K562 (cell line): ENCODE data around the gene MBNL2. TPM values are rescaled to one million over a fixed set of nuclear protein-coding genes. Genes with fewer than 3 reads are reported as not detected.

ENCODE experiments used
- ATAC-seq: fragments of 200-7000 bp; cut with Tn5 transposase; 3 replicates; pipeline ENCODE4 v1.9.1; 2020; ENCODE audit warnings: moderate library complexity
- BruUV-seq: library from RNA; stranded (reverse); fragments of 400-500 nt; replicated peaks from 2 replicates; lab custom pipeline; 2021; lab: Mats Ljungman, UMichigan
- CTCF ChIA-PET: fragments of 300-600 bp; formaldehyde crosslinking; extraction: SDS; loops from one replicate; lab custom pipeline; 2021; ENCODE audit warnings: low intra/inter-chr PET ratio; lab: Yijun Ruan, JAX
- POLR2A ChIA-PET: fragments of 300-600, 350-650 bp; sonication (Branson Sonifier 250); formaldehyde crosslinking; extraction: SDS; loops from one replicate; lab custom pipeline; 2021; ENCODE audit warnings: antibody characterized with exemption, inconsistent platforms; lab: Yijun Ruan, JAX
- DNase-seq, 4 experiments: peaks; one replicate each; pipeline versions ENCODE4 v3.0.0 to v3.0.0-alpha.2; 2011 to 2018; ENCODE audit warnings: low spot score in 3 of 4, mixed read lengths in 3 of 4; ENCODE audit errors: extremely low read depth in 1 of 4
- FAIRE-seq: peaks from 2 replicates; lab custom pipeline; 2011; peaks lifted over from hg19 to GRCh38; lab: Jason Lieb, UNC
- H2AFZ ChIP-seq: 2 replicates; pipeline ENCODE4 v1.6.0; 2011; ENCODE audit warnings: low read depth, low read length, control low read depth, inconsistent platforms
- H3K27ac ChIP-seq: fragments of 200-600 bp; 3 replicates; pipeline ENCODE4 v1.8.0; 2011; ENCODE audit warnings: low read depth, mild to moderate bottlenecking, control low read depth, inconsistent platforms, low read length, moderate library complexity, mixed read lengths; ENCODE audit errors: extremely low read depth
- H3K27me3 ChIP-seq, 2 experiments: fragments of 300-600 bp in 1 of 2; 2 replicates in 1 of 2; 3 replicates in 1 of 2; pipeline versions ENCODE4 v1.6.0 to v1.8.0; 2011; ENCODE audit warnings: inconsistent platforms in 2 of 2, low read length in 2 of 2, mild to moderate bottlenecking in 1 of 2, mixed read lengths in 1 of 2, moderate library complexity in 1 of 2; ENCODE audit not compliant: control insufficient read depth in 2 of 2, insufficient read depth in 2 of 2
- H3K36me3 ChIP-seq: fragments of 300-600 bp; 3 replicates; pipeline ENCODE4 v1.8.0; 2011; ENCODE audit warnings: mild to moderate bottlenecking, low read length, inconsistent platforms; ENCODE audit not compliant: control insufficient read depth, insufficient read depth
- H3K4me1 ChIP-seq, 2 experiments: fragments of 200-600 bp in 1 of 2; replicated peaks in 1 of 2; 2 replicates in 1 of 2; 3 replicates in 1 of 2; pipeline versions ENCODE4 v1.5.1 to v1.8.0; 2011; ENCODE audit warnings: inconsistent platforms in 2 of 2, low read length in 2 of 2, mild to moderate bottlenecking in 1 of 2, mixed read lengths in 1 of 2, moderate library complexity in 1 of 2; ENCODE audit not compliant: control insufficient read depth in 2 of 2, insufficient read depth in 2 of 2
- H3K4me2 ChIP-seq: 2 replicates; pipeline ENCODE4 v1.6.1; 2011; ENCODE audit warnings: low read length, control low read depth, inconsistent platforms, mixed read lengths; ENCODE audit not compliant: insufficient read depth
- H3K4me3 ChIP-seq: fragments of 200-600 bp; sonication (generic), shearing (Covaris generic); 2 replicates; pipeline ENCODE4 v1.5.1; 2016; ENCODE audit warnings: control low read depth, inconsistent platforms
- H3K79me2 ChIP-seq: fragments of 200-600 bp; 3 replicates; pipeline ENCODE4 v1.8.0; 2011; ENCODE audit warnings: low read length, inconsistent platforms; ENCODE audit not compliant: control insufficient read depth, insufficient read depth
- H3K9ac ChIP-seq, 2 experiments: 2 replicates each; pipeline versions ENCODE4 v1.6.0 to v1.6.1; 2011; ENCODE audit warnings: low read depth in 2 of 2, low read length in 2 of 2, control low read depth in 1 of 2, inconsistent platforms in 1 of 2, mild to moderate bottlenecking in 1 of 2, mixed read lengths in 1 of 2; ENCODE audit not compliant: insufficient read depth in 1 of 2
- H3K9me1 ChIP-seq: one replicate; pipeline ENCODE4 v1.6.0; 2011; ENCODE audit warnings: inconsistent platforms, mild to moderate bottlenecking, low read length, moderate library complexity; ENCODE audit not compliant: control insufficient read depth, insufficient read depth
- H3K9me3 ChIP-seq: replicated peaks from 2 replicates; pipeline ENCODE4 v1.5.1; 2011; ENCODE audit warnings: low read depth, low read length, inconsistent platforms; ENCODE audit not compliant: control insufficient read depth, insufficient read depth
- H4K20me1 ChIP-seq: replicated peaks from 2 replicates; pipeline ENCODE4 v1.6.1; 2011; ENCODE audit warnings: low read length, inconsistent platforms, mixed read lengths; ENCODE audit not compliant: control insufficient read depth, insufficient read depth
- ATF1 ChIP-seq, 2 experiments: fragments of 450-650 bp in 1 of 2; IDR thresholded peaks; 2 replicates each; pipeline ENCODE4 v1.6.1; 2016; ENCODE audit warnings: missing compliant biosample characterization in 1 of 2, missing genetic modification characterization in 1 of 2
- CBX5 ChIP-seq: IDR thresholded peaks from 2 replicates; pipeline ENCODE4 v1.6.1; 2014; ENCODE audit warnings: low read depth, borderline replicate concordance
- CREBBP ChIP-seq: IDR thresholded peaks from one replicate; pipeline ENCODE4 v1.6.1; 2012; ENCODE audit warnings: low read depth, mild to moderate bottlenecking, control low read depth, inconsistent platforms, low read length
- FOS ChIP-seq: IDR thresholded peaks from 3 replicates; pipeline ENCODE4 v1.6.1; 2011; ENCODE audit not compliant: insufficient read length; ENCODE audit errors: extremely low read depth
- FOXA3 ChIP-seq, 2 experiments: fragments of 450-650 bp in 1 of 2; sonication (generic) in 1 of 2; formaldehyde crosslinking; IDR thresholded peaks in 1 of 2; conservative IDR thresholded peaks in 1 of 2; 2 replicates each; pipeline versions ENCODE4 v1.4.0 to v1.8.0; 2020 to 2022; ENCODE audit warnings: mild to moderate bottlenecking in 2 of 2, missing genetic modification reagents in 1 of 2
- HEY1 ChIP-seq: fragments of 250-450 bp; sonication (Bioruptor Pico); IDR thresholded peaks from 2 replicates; pipeline ENCODE4 v1.5.0; 2020; ENCODE audit warnings: mild to moderate bottlenecking, moderate library complexity, borderline replicate concordance
- NR3C1 ChIP-seq: sonication (generic); formaldehyde crosslinking; IDR thresholded peaks from 2 replicates; pipeline ENCODE4 v1.8.1; 2022; ENCODE audit warnings: missing genetic modification reagents
- PHB2 ChIP-seq: fragments of 450-650 bp; IDR thresholded peaks from 2 replicates; pipeline ENCODE4 v1.6.1; 2017; ENCODE audit warnings: low read depth
- PTBP1 ChIP-seq: fragments of 200-400 bp; formaldehyde crosslinking; IDR thresholded peaks from 2 replicates; pipeline ENCODE4 v1.6.1; 2017; ENCODE audit warnings: low read depth, low read length
- RBFOX2 ChIP-seq: fragments of 200-400 bp; formaldehyde crosslinking; IDR thresholded peaks from 2 replicates; pipeline ENCODE4 v1.6.1; 2017; ENCODE audit warnings: low read depth, mild to moderate bottlenecking, low read length, moderate library complexity
- SMAD4 ChIP-seq: fragments of 250-450 bp; sonication (Bioruptor Pico); conservative IDR thresholded peaks from 2 replicates; pipeline ENCODE4 v1.8.0; 2021; ENCODE audit warnings: inconsistent platforms, mild to moderate bottlenecking, moderate library complexity
- TAF15 ChIP-seq: fragments of 200-400 bp; formaldehyde crosslinking; IDR thresholded peaks from 2 replicates; pipeline ENCODE4 v1.6.1; 2017; ENCODE audit warnings: mild to moderate bottlenecking, low read depth, low read length, moderate library complexity
- YY1 ChIP-seq, 3 experiments: IDR thresholded peaks; 2 replicates each; pipeline ENCODE4 v1.6.1; 2011; ENCODE audit warnings: low read length in 2 of 3, mild to moderate bottlenecking in 2 of 3, moderate library complexity in 2 of 3, borderline replicate concordance in 1 of 3, control low read depth in 1 of 3, low read depth in 1 of 3; ENCODE audit not compliant: insufficient read depth in 3 of 3, insufficient replicate concordance in 2 of 3, control insufficient read depth in 1 of 3, insufficient read length in 1 of 3; ENCODE audit errors: extremely low read depth in 1 of 3
- ZNF165 ChIP-seq: fragments of 250-450 bp; sonication (Bioruptor Pico); IDR thresholded peaks from 2 replicates; pipeline ENCODE4 v1.4.0; 2020; ENCODE audit warnings: borderline replicate concordance
- ZNF696 ChIP-seq: fragments of 250-450 bp; sonication (Bioruptor Pico); conservative IDR thresholded peaks from 2 replicates; pipeline ENCODE4 v1.4.0; 2020; ENCODE audit warnings: mild to moderate bottlenecking, moderate library complexity
- WGBS: fragments of 100-300 bp; shearing (Covaris generic); methylation state at CpG from one replicate; pipeline ENCODE4 v1.1.6; 2016; ENCODE audit warnings: low coverage, mixed read lengths; ENCODE audit not compliant: insufficient coverage; ENCODE audit errors: missing lambda C conversion rate; 5-methylcytosine and 5-hydroxymethylcytosine counted together
- in situ Hi-C: fragments of 300-500 bp; cut with MboI; formaldehyde crosslinking; loops from 4 replicates; pipeline ENCODE4 v1.15.0; 2018; ENCODE audit warnings: inconsistent platforms, mixed read lengths
- intact Hi-C: fragments of 100-400 bp; cut with micrococcal nuclease; formaldehyde crosslinking; loops from 2 replicates; pipeline ENCODE4 v1.14.2; 2022
- polyA plus RNA-seq, 8 experiments: library from polyadenylated mRNA; depleted of rRNA in 4 of 8; stranded (reverse) in 5 of 8; unstranded in 3 of 8; fragments of >200 nt; fragmentation: Nextera tagmentation in 2 of 8; fragmentation: Illumina TruSeq in 1 of 8; extraction: Ambion mirVana in 2 of 8; extraction: Trizol in 1 of 8; gene quantifications; 2 replicates each; pipeline versions ENCODE4 v1.2.1 to v1.2.3, GENCODE V29; 2011 to 2014; ENCODE audit warnings: inconsistent platforms in 1 of 8, missing spikeins in 1 of 8
- total RNA-seq, 7 experiments: library from RNA; depleted of rRNA in 6 of 7; stranded (reverse); fragments of >200 nt in 6 of 7; fragmentation: Illumina TruSeq in 2 of 7; extraction: Trizol in 2 of 7; gene quantifications; 2 replicates each; pipeline versions ENCODE4 v1.2.1 to v1.2.3, GENCODE V29; 2011 to 2021; ENCODE audit warnings: low replicate concordance in 1 of 7
- TF ChIP-seq, protein P1 (sequence below): fragments of 450-650 bp; formaldehyde crosslinking; IDR thresholded peaks from 2 replicates; pipeline ENCODE4 v1.4.0; 2020; ENCODE audit warnings: mild to moderate bottlenecking, moderate library complexity
- TF ChIP-seq, protein P2 (sequence below), 2 experiments: fragments of 450-650 bp; conservative IDR thresholded peaks; 2 replicates each; pipeline ENCODE4 v1.6.1; 2017; ENCODE audit warnings: mild to moderate bottlenecking in 2 of 2, moderate library complexity in 2 of 2

Gene MBNL2
- total and polyA plus RNA-seq, 9 of the 15 experiments (the other 6 are each of a cell fraction or from before 2014, with no cell fraction given), result 7.0 to 24.8 (median 13.8) TPM

DNA sequence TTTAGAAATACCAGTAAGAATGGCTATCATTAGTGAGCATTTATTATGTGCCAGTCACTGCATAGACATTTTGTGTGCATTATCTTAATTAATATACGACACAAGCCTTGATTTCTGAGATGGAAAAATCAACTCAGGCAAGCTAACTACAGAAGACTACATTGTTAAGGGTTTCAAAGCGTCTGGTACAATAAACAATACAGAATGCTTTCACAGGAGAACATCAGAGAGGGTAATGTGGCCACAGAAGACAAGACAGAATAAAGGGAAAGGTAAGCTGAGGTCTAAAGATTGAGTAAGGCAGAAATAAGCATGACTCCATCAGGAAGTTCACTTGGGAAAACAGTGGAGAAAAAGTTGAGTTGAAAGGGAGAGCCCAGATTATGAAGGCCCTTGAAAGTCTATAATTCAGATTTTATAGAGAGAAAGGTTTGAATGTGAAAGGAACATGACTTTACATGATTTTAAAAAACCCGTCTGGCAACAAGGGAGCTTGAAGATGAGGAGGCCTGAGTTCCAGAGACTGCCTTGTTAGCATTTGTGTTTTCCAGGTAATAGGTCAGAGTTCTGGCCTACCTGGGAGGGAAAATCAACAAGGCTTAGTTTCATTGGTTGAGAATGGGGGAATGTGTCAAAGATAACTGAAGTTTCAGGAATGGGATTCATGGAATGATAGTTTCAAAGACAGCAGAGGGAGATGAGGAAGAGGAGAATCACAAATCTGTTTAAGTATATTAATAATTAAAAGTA, 1.8 kb upstream of the MBNL2 start:
- no peaks in the 10 kb centered on the region for H4K20me1 ChIP-seq
- no peak overlapping the region for H3K4me2 ChIP-seq
- peaks cover 36% of the 10 kb centered on the region for H3K79me2 ChIP-seq
- TF ChIP-seq NR3C1 (CRISPR knock-in tag), result no peak
- no peak for TF ChIP-seq FOS
- TF ChIP-seq RBFOX2, result no peak
- TF ChIP-seq ATF1 (CRISPR knock-in tag; IDR thresholded peaks at IDR 0.05), result no peak
- TF ChIP-seq ATF1 (tag; IDR thresholded peaks at IDR 0.05), result no peak
- no peak for TF ChIP-seq TAF15
- TF ChIP-seq, protein P1, sequence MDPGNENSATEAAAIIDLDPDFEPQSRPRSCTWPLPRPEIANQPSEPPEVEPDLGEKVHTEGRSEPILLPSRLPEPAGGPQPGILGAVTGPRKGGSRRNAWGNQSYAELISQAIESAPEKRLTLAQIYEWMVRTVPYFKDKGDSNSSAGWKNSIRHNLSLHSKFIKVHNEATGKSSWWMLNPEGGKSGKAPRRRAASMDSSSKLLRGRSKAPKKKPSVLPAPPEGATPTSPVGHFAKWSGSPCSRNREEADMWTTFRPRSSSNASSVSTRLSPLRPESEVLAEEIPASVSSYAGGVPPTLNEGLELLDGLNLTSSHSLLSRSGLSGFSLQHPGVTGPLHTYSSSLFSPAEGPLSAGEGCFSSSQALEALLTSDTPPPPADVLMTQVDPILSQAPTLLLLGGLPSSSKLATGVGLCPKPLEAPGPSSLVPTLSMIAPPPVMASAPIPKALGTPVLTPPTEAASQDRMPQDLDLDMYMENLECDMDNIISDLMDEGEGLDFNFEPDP (CRISPR knock-in tag), result no peak
- no peak for TF ChIP-seq SMAD4 (CRISPR knock-in tag)
- no peak for TF ChIP-seq CREBBP
- no peak for TF ChIP-seq ZNF165
- no peak for TF ChIP-seq FOXA3 (CRISPR knock-in tag; conservative IDR thresholded peaks at IDR 0.05 in 1 of 2, IDR thresholded peaks at IDR 0.05 in 1 of 2)
- no peak for TF ChIP-seq PTBP1
- no peak for TF ChIP-seq CBX5
- no peak for TF ChIP-seq PHB2
- no peak for TF ChIP-seq ZNF696 (CRISPR knock-in tag)
- no peak for TF ChIP-seq YY1 (IDR thresholded peaks at IDR 0.05; ENCODE audit: borderline replicate concordance in 1 of 3, control insufficient read depth in 1 of 3, extremely low read depth in 1 of 3, insufficient read depth in 3 of 3, insufficient read length in 1 of 3, insufficient replicate concordance in 2 of 3, low read depth in 1 of 3, low read length in 2 of 3)
- TF ChIP-seq HEY1 (CRISPR knock-in tag), result no peak
- TF ChIP-seq, protein P2, sequence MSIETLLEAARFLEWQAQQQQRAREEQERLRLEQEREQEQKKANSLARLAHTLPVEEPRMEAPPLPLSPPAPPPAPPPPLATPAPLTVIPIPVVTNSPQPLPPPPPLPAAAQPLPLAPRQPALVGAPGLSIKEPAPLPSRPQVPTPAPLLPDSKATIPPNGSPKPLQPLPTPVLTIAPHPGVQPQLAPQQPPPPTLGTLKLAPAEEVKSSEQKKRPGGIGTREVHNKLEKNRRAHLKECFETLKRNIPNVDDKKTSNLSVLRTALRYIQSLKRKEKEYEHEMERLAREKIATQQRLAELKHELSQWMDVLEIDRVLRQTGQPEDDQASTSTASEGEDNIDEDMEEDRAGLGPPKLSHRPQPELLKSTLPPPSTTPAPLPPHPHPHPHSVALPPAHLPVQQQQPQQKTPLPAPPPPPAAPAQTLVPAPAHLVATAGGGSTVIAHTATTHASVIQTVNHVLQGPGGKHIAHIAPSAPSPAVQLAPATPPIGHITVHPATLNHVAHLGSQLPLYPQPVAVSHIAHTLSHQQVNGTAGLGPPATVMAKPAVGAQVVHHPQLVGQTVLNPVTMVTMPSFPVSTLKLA (conservative IDR thresholded peaks at IDR 0.05), result no peak
- H3K4me1 ChIP-seq, result peaks cover 0 to 17% of the 10 kb centered on the region in 2 experiments; a peak in 2 of 5 replicates
- DNase-seq (no peak), ATAC-seq (no peak), FAIRE-seq (no peak)
- no peak overlapping the region for H3K9ac ChIP-seq
- CTCF ChIA-PET, result no interaction called here
- no peaks in the 10 kb centered on the region for H3K27me3 ChIP-seq
- intact Hi-C loops (loop anchor here (10.0 kb wide), 1 partner anchor 214 kb away; the partner anchor contains the start of gene RAP2A), in situ Hi-C loops (no loop called here)
- H3K9me1 ChIP-seq, result no peaks in the 10 kb centered on the region
- POLR2A ChIA-PET, result interaction anchor here (0.7 kb wide), 1 partner anchor 11 kb away, joined by 3 read pairs; no protein-coding TSS in a partner anchor
- 29% methylated on average over 3 of the region's 3 CpGs for WGBS
- H3K9me3 ChIP-seq, result no peaks in the 10 kb centered on the region
- BruUV-seq, result no TSS peak
- no peak overlapping the region for H3K4me3 ChIP-seq
- no peak overlapping the region for H3K27ac ChIP-seq
- H2AFZ ChIP-seq, result peak overlapping the region; percentile 27
- no peaks in the 10 kb centered on the region; the same call in 2 of the 3 replicates for H3K36me3 ChIP-seq
